ENCODE data around the gene ELMO1.

ELMO1 gene

DNA sequence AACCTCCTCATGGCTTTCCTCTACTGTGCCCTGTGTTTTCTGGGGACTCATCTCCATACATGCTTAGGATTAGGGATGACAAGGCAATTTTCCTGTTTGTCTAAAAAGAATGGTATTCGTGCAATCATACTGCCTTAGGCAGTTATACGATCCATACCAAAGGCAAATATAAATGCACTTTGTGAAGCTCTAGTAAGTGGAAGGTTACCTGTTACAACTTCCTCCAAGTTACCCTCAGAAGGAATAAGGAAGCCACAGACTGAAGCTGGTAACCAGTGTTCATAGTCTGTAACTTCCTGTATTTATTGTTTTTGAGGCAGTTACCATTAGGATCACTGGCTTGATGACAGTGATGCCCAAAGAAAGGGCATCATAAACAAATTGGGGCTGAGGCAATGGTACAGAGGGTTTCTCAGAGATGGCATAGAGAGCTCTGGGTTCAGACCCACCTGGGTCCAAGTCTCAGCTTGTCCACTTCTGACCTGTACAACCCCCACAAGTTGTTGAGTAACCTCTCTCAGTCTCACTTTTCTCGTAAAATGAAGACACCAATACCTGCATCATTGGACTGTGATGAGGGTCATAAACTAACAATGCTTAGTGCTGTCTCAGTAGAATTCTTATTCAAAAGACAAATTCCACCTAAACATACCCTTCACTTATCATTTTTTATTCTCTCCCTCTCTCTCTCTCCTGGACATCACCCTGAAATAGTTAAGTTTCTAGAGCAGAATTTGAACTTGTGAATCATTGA, 138.2 kb downstream of the ELMO1 start:
- TF ChIP-seq, protein P1, sequence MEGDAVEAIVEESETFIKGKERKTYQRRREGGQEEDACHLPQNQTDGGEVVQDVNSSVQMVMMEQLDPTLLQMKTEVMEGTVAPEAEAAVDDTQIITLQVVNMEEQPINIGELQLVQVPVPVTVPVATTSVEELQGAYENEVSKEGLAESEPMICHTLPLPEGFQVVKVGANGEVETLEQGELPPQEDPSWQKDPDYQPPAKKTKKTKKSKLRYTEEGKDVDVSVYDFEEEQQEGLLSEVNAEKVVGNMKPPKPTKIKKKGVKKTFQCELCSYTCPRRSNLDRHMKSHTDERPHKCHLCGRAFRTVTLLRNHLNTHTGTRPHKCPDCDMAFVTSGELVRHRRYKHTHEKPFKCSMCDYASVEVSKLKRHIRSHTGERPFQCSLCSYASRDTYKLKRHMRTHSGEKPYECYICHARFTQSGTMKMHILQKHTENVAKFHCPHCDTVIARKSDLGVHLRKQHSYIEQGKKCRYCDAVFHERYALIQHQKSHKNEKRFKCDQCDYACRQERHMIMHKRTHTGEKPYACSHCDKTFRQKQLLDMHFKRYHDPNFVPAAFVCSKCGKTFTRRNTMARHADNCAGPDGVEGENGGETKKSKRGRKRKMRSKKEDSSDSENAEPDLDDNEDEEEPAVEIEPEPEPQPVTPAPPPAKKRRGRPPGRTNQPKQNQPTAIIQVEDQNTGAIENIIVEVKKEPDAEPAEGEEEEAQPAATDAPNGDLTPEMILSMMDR (IDR thresholded peaks at IDR 0.05; ENCODE audit: extremely low read depth, insufficient read depth, missing control alignments) = no peak
- DNase-seq (ENCODE audit: low spot score) = no peak
- in situ Hi-C loops (cut with MboI; ENCODE audit: low pct_unique_long_range_greater_than_20kb, low sequenced_read_pairs, unreplicated experiment) = no loop called here

DNA sequence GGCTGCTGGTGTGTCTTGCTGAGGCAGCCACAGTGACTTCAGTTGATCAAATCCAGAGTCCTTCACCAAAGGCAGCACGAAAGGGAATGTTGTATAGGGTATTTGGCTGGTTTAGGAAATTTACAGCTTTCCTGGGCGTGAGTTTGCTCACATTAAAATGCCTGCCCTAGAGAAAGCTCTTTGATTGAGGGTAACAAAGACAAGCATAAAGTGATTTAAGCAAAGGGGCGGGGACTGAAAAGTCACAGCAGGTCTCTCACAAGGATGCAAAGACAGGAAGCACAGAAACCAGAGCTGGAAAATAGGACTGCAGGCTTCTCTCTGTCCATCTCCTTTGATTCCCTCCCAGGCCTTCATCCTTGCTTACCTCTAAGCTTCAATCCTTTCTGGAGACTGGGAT, 139.2 kb downstream of the ELMO1 start:
- in situ Hi-C loops (cut with MboI; ENCODE audit: low pct_unique_long_range_greater_than_20kb, low sequenced_read_pairs, unreplicated experiment) = no loop called here
- DNase-seq (ENCODE audit: low spot score) = no peak
- TF ChIP-seq, protein P1 (IDR thresholded peaks at IDR 0.05; ENCODE audit: extremely low read depth, insufficient read depth, missing control alignments) = no peak

DNA sequence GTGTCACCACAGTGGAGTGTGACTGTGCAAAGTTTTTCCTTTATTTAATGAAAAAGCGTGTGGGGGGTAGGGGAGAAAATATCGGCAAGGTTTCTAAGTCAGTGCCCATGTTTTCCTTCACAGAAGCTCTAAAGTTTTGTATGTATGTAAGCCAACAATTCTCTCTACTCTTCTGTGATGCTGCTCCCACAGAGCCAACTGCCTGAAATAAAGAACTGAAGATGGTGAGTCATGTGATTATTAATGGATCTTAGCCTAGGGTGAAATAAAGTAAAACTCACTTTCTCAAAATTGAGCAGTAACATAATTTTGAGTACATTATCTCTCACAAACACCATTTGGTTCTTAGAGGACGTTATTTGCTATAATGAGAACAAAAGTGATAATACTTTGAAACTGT, 143.7 kb downstream of the ELMO1 start:
- no peak for DNase-seq (ENCODE audit: low spot score)
- in situ Hi-C loops (cut with MboI; ENCODE audit: low pct_unique_long_range_greater_than_20kb, low sequenced_read_pairs, unreplicated experiment) = no loop called here
- TF ChIP-seq, protein P1 (IDR thresholded peaks at IDR 0.05; ENCODE audit: extremely low read depth, insufficient read depth, missing control alignments) = no peak

DNA sequence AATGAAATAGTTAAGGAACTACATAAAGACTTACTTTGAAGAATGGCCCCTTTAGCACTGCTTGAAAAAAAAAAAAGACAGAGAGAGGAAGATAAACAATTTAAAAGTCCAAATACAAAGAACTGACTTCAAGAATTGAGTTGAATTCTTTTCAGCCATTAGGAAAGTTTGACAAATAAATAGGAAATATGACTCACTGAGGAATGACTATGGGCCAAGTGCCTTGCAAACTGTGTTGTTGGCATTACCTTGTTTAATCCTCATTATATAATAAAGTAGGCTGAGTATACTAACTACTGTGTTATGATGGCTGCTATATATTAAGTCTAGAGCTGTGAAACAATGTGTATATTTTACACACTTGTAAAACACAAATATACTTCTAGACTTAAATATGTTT, 151.1 kb downstream of the ELMO1 start:
- in situ Hi-C loops (cut with MboI; ENCODE audit: low pct_unique_long_range_greater_than_20kb, low sequenced_read_pairs, unreplicated experiment) = no loop called here
- DNase-seq (ENCODE audit: low spot score) = no peak

DNA sequence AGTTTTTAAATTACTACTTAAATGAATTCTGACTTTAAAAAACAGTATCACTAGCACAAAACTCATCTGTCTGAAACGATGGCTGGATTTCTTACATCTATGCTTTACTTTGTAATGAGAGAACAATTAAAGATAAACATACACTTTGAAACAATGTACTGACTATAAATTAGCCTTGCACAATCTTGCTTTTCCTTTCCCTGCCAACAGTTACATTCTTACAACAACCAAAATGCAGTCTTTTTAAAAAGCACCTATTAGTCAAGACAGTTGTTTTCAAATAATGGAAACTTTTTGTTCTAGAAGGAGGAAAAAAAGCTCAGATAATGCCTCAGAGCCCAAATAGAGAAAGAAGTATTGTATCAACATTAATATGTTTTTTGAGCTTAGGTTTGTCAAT, 153.3 kb downstream of the ELMO1 start:
- DNase-seq (ENCODE audit: low spot score) = no peak
- TF ChIP-seq, protein P1 (IDR thresholded peaks at IDR 0.05; ENCODE audit: extremely low read depth, insufficient read depth, missing control alignments) = no peak
- in situ Hi-C loops (cut with MboI; ENCODE audit: low pct_unique_long_range_greater_than_20kb, low sequenced_read_pairs, unreplicated experiment) = no loop called here

More for the DNA sequence above, 151.1 kb downstream of the ELMO1 start:
- TF ChIP-seq, protein P1 (IDR thresholded peaks at IDR 0.05; ENCODE audit: extremely low read depth, insufficient read depth, missing control alignments) = no peak

DNA sequence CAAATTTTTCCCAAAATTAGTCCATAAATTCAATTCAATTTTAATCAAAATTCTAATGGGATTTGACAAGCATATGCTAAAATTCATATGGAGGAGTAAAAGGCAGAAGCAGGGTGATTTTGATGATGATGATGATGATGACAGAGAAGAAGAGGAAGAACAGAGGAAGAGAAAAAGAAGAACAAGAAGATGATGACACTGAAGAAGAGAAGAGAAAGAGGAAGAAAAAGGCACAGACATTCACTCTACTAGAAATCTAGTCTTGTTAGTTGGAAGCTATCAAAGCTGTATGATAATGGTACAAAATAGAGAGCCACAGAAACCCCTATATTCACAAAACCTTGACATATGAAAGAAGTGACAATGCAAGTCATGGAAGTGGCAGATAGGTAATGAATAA, 157.9 kb downstream of the ELMO1 start:
- in situ Hi-C loops (cut with MboI; ENCODE audit: low pct_unique_long_range_greater_than_20kb, low sequenced_read_pairs, unreplicated experiment) = no loop called here
- DNase-seq (ENCODE audit: low spot score) = no peak
- TF ChIP-seq, protein P1 (IDR thresholded peaks at IDR 0.05; ENCODE audit: extremely low read depth, insufficient read depth, missing control alignments) = no peak

All from GM13977 (cell line).